ENCODE results near the gene TAS2R60. TPM values are rescaled to one million over a fixed set of nuclear protein-coding genes. Genes with fewer than 3 reads are reported as not detected.

Gene TAS2R60
- total and polyA plus RNA-seq, 2 of the 4 experiments (the other 2 are of a cell fraction): not detected

DNA sequence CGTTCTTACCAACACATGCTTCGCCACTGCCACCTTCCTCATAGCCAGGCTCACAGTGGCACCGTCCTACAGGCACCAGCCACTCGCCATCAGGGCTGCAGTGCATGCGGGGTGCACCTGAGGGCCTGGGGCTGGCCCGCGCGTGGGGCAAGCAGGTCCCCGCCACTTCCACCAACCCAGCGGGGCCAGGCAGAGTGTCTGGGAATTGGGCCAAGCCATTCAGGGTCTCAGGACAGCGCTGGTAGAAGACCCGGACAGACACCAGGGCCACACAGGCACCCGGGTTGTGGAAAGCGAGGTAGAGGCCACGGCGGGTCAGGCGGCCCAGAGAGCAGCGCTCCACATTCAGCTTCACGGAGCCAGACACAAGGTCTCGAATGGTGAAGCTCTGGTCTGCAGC is 43.6 kb upstream of the TAS2R60 start:
- no peak overlapping the region for H3K27ac ChIP-seq (ENCODE audit: insufficient read depth, low read length)
- no peak overlapping the region for H4K8ac ChIP-seq (ENCODE audit: low read depth in 2 of 2, low read length in 2 of 2)
- no peak overlapping the region for H3K23ac ChIP-seq (ENCODE audit: low read depth, low read length)
- H4K20me1 ChIP-seq (ENCODE audit: insufficient read depth, low read length): no peaks in the 10 kb centered on the region
- H3K9ac ChIP-seq (ENCODE audit: low read depth, low read length): no peak overlapping the region
- H2BK5ac ChIP-seq (ENCODE audit: low read depth, low read length, poor library complexity, severe bottlenecking): no peak overlapping the region
- peaks cover 10% of the 10 kb centered on the region for H3K27me3 ChIP-seq (ENCODE audit: control insufficient read depth, insufficient read depth, low read length)
- H3K4me3 ChIP-seq (ENCODE audit: insufficient read depth, low read depth, low read length): no peak overlapping the region
- no peaks in the 10 kb centered on the region for H3K36me3 ChIP-seq (ENCODE audit: control insufficient read depth, insufficient read depth, low read length)
- H2AFZ ChIP-seq (replicated peaks; ENCODE audit: low read length, poor library complexity): no peak overlapping the region
- H3K18ac ChIP-seq (ENCODE audit: low read depth, low read length): no peak overlapping the region
- no peak overlapping the region for H3K56ac ChIP-seq (ENCODE audit: extremely low read depth, insufficient read depth, low read length)
- H3K4ac ChIP-seq (ENCODE audit: low read depth, low read length): no peak overlapping the region
- H3K9me1 ChIP-seq (ENCODE audit: insufficient read depth, low read length): peaks cover 6% of the 10 kb centered on the region; the same call in 1 of the 2 replicates
- no peak for DNase-seq
- BruUV-seq (replicated peaks): no TSS peak
- CTCF ChIA-PET: no interaction called here
- no peaks in the 10 kb centered on the region; a peak in 1 of 4 replicates for H3K79me1 ChIP-seq (ENCODE audit: low read depth in 1 of 2, low read length in 2 of 2)
- no peaks in the 10 kb centered on the region for H3K9me3 ChIP-seq (ENCODE audit: control insufficient read depth, insufficient read depth, low read length)
- no peak overlapping the region for H4K5ac ChIP-seq (ENCODE audit: low read depth, low read length)
- intact Hi-C loops (cut with micrococcal nuclease): no loop called here
- H2BK120ac ChIP-seq (ENCODE audit: low read depth, low read length): no peak overlapping the region
- 91% methylated on average over 10 of the region's 20 CpGs; no CpG with 5 or more reads in 1 of the 2 experiments for WGBS, 2 experiments (ENCODE audit: extremely low coverage in 2 of 2, insufficient read length in 1 of 2)
- H2AK5ac ChIP-seq (ENCODE audit: low read depth, low read length): no peak overlapping the region
- dilution Hi-C loops (cut with HindIII; ENCODE audit: low sequenced_read_pairs, unreplicated experiment): no loop called here
- no peak overlapping the region for H2BK15ac ChIP-seq (ENCODE audit: low read depth, low read length)
- no peak overlapping the region for H2BK20ac ChIP-seq (ENCODE audit: low read depth, low read length)
- H3K4me2 ChIP-seq (ENCODE audit: low read depth, low read length): no peak overlapping the region
- no peak overlapping the region for H2AK9ac ChIP-seq (replicated peaks; ENCODE audit: low read depth, low read length, poor library complexity)
- peaks cover 3% of the 10 kb centered on the region; the same call in 1 of the 2 replicates for H3K4me1 ChIP-seq (ENCODE audit: control insufficient read depth, insufficient read depth, low read length)
- no peak for ATAC-seq (ENCODE audit: low read depth)
- POLR2A ChIA-PET (ENCODE audit: unreplicated experiment): no interaction called here
- H3K14ac ChIP-seq (replicated peaks; ENCODE audit: low read depth, low read length): no peak overlapping the region
- TF ChIP-seq, protein P1, sequence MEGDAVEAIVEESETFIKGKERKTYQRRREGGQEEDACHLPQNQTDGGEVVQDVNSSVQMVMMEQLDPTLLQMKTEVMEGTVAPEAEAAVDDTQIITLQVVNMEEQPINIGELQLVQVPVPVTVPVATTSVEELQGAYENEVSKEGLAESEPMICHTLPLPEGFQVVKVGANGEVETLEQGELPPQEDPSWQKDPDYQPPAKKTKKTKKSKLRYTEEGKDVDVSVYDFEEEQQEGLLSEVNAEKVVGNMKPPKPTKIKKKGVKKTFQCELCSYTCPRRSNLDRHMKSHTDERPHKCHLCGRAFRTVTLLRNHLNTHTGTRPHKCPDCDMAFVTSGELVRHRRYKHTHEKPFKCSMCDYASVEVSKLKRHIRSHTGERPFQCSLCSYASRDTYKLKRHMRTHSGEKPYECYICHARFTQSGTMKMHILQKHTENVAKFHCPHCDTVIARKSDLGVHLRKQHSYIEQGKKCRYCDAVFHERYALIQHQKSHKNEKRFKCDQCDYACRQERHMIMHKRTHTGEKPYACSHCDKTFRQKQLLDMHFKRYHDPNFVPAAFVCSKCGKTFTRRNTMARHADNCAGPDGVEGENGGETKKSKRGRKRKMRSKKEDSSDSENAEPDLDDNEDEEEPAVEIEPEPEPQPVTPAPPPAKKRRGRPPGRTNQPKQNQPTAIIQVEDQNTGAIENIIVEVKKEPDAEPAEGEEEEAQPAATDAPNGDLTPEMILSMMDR (conservative IDR thresholded peaks at IDR 0.05; ENCODE audit: low read depth, low read length): no peak
- TF ChIP-seq RAD21 (IDR thresholded peaks at IDR 0.05; ENCODE audit: low read length) (no peak), CEBPB (IDR thresholded peaks at IDR 0.05; ENCODE audit: low read depth, low read length) (no peak), BHLHE40 (IDR thresholded peaks at IDR 0.05; ENCODE audit: low read depth, low read length) (no peak), MXI1 (IDR thresholded peaks at IDR 0.05; ENCODE audit: borderline replicate concordance, low read depth, low read length) (no peak), RFX5 (IDR thresholded peaks at IDR 0.05; ENCODE audit: low read depth, low read length) (no peak), SMC3 (IDR thresholded peaks at IDR 0.05; ENCODE audit: low read depth, low read length) (no peak), MAFK (IDR thresholded peaks at IDR 0.05; ENCODE audit: low read depth, low read length) (no peak)
- in situ Hi-C loops (cut with MboI; ENCODE audit: low sequenced_read_pairs): no loop called here
- no peak overlapping the region for H4K91ac ChIP-seq (ENCODE audit: insufficient read depth, low read depth, low read length)

Data from IMR-90 (cell line).